LNCaP clone FGC (cell line): Measurements from ENCODE around the gene TNFRSF25.
"Not testable (repeated sequence)": the region's sequence is repeated elsewhere in the genome, so short reads cannot be mapped to it uniquely, and the experiment has no call there.

ENCODE experiments used
- DNase-seq: peaks from one replicate; pipeline ENCODE4 v3.0.0-alpha.2; 2011; ENCODE audit warnings: low read depth
- H3K4me3 ChIP-seq: 2 replicates; pipeline ENCODE4 v1.5.1; 2011; ENCODE audit warnings: mild to moderate bottlenecking, low read depth, low read length, control low read depth
- TF ChIP-seq, protein P1 (sequence below): IDR thresholded peaks from 2 replicates; pipeline ENCODE4 v1.5.1; 2012; ENCODE audit warnings: mild to moderate bottlenecking; ENCODE audit not compliant: control insufficient read depth, insufficient read depth; ENCODE audit errors: extremely low read depth

The TNFRSF25 gene

DNA sequence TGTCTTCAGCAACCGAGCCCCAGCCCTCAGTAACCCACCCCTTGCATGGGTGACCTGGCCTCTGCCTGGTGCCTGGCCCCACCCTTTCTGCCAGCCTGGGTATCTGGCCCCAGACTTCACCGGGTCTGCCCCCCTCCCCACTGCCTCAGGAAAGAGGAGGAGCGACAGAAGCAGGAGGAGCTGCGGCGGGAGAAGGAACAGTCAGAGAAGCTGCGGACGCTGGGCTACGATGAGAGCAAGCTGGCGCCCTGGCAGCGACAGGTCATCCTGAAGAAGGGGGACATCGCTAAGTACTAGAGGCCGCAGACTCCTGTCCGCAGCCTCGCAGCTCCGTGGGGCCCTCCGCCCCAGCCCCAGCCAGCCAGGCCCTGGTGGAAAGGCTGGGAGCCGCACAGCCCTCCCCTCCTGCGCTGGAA, 6.1 kb downstream of the TNFRSF25 start:
- no peak overlapping the region for H3K4me3 ChIP-seq
- TF ChIP-seq, protein P1, sequence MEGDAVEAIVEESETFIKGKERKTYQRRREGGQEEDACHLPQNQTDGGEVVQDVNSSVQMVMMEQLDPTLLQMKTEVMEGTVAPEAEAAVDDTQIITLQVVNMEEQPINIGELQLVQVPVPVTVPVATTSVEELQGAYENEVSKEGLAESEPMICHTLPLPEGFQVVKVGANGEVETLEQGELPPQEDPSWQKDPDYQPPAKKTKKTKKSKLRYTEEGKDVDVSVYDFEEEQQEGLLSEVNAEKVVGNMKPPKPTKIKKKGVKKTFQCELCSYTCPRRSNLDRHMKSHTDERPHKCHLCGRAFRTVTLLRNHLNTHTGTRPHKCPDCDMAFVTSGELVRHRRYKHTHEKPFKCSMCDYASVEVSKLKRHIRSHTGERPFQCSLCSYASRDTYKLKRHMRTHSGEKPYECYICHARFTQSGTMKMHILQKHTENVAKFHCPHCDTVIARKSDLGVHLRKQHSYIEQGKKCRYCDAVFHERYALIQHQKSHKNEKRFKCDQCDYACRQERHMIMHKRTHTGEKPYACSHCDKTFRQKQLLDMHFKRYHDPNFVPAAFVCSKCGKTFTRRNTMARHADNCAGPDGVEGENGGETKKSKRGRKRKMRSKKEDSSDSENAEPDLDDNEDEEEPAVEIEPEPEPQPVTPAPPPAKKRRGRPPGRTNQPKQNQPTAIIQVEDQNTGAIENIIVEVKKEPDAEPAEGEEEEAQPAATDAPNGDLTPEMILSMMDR: no peak
- DNase-seq: no peak

DNA sequence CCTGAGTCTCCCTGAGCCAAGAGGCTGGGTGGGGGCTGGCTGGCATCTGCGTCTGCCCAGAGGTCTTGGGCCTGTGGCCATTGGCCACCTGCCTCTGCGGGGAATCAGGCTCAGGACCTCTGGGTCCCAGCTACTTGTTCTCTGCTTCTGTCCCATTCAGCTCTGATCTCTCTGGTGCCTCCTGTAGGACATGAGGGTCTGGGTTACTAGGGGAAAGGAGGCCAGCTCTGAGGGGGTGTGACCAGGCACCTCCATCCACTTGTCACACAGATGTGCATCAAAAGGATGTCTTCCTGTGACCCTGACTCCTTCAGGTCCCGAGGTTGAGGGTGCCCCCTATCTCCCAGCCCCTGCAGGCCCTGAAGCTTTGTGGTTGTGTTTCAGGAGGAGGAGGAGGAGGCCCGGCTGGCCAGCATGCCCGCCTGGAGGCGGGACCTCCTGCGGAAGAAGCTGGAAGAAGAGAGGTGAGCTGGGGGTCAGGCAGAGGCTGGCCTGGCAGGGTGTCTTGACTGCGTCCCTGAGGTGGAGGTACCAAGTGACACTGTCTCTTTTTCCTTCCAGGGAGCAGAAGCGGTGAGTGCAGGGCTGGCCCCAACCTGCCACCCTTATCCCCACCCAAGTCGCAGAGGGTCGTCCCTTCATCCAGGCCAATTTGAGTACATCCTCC, 9.0 kb downstream of the TNFRSF25 start:
- DNase-seq: no peak
- H3K4me3 ChIP-seq: no peak overlapping the region
- TF ChIP-seq, protein P1: no peak

DNA sequence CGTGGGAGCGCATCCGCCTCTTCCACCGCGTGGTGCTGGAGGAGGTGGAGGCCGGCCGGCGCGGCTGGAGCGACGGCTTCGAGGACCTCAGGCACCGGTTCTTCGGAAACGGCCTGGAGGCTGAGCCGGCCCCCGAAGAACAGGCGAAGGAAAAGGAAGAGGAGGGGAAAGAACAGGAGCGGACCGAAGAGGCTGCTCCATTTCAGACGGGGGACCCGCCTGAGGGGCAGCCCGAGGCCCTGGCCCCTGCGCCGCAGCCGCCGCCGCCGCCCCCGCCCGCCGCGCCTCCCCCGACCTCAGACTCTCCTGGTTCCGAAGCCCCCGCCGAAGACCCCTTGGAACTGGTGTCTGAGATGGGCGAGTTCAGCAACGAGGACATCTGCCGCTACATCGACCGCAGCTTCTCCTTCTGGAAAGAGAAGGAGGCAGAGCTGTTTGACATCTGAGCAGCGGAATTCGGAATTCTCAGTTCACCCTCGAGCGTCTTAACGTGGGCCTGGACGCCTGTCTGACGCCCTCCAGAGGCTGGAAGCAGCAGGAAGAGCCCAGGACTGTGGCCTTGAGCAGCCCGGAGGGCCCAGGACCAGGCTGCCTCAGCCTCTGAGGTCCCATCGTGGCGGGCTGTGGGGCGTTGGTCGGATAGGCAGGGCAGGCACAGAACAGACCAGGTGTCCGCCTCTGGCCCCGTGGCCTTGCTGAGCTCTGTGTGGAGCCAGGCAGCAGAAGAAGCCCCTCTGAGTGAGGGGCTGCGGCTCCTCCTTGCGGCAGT, 10.0 kb downstream of the TNFRSF25 start:
- H3K4me3 ChIP-seq, DNase-seq: not testable (repeated sequence)

DNA sequence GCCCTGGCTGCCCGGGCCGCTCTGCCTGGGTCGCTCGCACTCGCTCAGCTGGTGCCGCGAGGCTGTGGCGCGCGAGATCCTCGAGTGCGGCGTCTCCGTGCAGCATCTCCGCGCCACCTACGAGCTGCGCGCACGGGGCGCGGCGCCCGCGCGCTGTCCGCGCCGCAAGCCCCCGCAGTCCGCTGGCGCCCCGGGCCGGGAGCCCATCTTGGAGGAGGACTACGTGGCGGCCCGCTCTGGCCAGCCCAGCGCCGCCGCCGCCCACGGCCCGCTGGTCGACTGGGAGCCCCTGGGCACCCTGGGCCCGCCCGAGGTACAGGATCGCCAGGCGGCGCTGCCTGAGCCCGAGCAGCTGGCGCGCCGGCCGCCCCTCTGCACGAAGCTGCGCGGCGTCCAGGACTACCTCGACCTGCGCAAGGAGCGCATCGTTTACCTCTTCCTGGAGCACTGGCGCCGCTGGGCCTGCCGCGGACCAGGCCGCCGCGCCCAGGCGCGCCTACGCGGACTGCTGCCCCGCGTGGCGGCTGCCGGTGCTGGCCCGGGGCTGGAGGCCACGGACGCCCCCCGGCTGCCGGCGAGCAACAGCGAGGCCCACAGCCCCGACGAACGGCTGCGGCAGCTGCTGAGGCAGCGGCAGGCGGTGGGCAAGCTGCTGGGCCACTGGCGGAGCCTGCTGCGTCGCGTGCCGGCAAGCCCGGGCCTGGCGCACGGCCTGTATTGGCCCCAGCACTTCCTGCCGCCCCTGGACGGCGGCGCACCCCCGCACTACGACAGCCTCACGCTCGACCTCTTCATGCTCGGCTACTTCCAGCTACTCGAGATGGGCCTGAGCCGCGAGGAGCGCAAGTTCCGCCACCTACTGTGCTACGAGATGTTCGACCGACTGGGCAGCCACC, 10.9 kb downstream of the TNFRSF25 start:
- H3K4me3 ChIP-seq: no peak overlapping the region
- no peak for DNase-seq
- TF ChIP-seq, protein P1: no peak

DNA sequence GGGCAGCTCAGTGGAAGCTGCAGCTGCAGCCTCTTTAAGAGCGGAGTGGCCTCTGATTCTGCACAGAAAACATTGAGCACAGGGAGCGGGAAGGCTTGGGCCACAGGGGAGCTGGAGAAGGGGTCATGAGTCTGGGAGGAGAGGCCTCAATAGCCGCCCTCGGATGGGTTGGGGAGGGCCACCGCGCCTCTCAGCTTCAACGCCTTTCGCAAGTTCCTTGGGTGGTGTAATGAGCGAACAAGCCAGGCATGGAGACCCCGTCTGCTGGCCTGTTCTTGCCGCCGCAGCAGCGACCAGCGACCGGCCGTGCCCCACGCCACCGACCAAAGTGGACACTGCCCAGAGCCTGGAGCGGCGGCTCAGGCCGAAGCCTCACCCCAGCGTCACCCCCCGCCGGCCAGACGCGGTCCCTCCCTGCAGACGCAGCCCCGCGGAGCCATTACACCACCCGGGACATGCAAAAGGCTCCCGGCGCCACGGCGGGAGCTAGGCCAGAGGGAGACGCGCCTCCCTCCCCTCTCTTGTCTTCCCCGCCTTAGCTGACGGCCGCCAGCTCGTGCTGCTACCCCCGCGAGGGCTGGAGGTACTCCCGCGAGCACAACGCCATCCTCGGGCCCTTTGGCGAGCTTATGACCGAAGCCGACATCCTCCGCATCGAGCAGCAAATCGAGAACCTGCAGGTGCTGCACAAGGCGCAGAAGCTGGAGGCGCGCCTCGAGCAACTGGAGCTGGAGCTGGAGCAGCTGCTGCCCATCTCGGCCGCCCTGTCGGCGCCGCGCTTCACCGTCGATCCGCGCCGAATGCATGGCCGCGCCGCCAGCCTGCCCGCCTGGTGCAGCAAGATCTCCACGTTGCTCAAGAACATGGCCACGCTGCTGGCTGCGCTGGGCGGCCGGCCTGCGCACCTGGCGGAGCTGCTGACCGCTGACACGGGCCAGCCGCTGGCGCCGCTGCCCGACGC, 11.8 kb downstream of the TNFRSF25 start:
- DNase-seq, H3K4me3 ChIP-seq: not testable (repeated sequence)

DNA sequence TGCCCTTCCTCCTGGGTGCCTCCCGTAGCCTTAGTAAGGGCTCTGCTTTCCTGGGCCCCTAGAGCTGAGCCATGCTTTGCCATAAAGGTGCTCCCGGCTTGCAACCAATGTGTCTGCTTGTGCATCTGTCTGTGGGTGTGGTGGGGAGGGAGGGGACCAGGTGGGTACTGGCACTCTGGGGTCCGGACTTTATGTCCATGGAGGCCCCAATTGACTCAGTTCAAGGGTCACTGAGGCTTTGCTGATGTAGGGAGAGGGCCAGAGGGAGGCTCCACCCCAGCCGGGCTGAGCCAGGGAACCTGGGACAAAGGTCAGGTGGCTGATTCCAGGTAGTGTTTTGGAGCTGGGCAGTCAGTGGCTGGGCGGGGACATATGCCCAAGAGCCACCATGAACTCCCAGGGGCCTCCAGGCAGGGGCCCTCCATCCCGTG, 15.0 kb downstream of the TNFRSF25 start:
- DNase-seq: no peak
- no peak overlapping the region for H3K4me3 ChIP-seq
- TF ChIP-seq, protein P1: no peak

DNA sequence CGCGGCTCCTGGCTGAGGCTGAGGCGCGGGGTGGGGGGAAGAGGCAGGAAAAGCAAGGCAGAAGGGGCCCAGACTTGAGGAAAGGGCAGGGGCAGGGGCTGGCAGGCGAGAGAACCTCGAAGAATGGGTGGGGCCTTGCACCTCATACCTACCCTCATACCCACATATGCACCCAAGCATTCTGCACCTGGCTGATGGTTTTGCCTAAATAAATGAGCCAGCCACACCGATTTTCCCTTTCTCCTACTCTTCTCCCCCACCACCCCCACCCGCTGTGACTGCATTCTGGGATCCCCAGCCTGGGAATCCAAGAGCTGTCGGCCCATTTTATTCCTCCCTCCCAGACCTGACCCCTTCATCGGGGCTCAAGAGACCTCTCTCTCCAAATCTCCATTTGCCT, 15.5 kb downstream of the TNFRSF25 start:
- not testable (repeated sequence) for DNase-seq, H3K4me3 ChIP-seq
